OCI-M1 (cell line): Measurements from ENCODE around the gene SEC63.
A peak's percentile ranks its signal among the peaks of the same experiment; 100 is the strongest.
"Not testable (repeated sequence)": the region's sequence is repeated elsewhere in the genome, so short reads cannot be mapped to it uniquely, and the experiment has no call there.

ENCODE experiments used
- DNase-seq: peaks from one replicate; lab custom pipeline; 2025; lab: John Stamatoyannopoulos, UW

SEC63 gene

DNA sequence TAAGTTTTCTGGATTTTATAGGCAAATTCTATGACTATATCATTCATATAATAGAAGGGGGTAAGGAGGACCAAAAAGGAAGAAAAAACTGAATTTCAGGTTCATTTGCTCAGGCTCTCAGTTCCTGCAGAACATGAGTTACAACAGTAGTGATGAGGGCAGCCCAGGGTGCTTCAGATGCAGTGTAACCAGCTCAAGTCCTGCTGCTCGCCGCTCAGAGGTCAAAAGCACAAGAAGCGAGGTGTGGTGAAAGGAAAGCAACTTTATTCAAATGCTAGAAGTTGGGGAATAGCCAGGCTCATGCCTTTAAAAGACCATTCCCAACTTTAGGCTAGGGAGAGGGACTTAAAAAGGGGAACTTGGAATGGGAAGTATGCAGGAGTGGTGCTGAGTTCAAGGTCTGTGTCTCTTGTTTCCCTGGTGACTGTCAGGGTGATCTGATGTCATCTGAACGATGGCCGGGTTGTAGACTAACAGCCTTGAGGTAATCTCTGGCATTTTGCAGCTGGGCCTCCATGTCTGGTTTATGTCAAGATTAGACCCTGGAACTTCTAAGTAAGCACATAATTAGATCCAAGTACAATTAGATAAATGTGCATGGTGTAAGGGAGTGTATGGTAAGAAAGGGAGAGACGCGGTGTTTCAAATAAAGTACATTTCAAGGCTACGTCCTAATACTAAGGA lies 14.5 kb upstream of the SEC63 start:
- no peak for DNase-seq

- no peak for DNase-seq
Observed at GRCh38 chr6:107971181-107971580, 13.2 kb upstream of the SEC63 start.

- DNase-seq, result no peak
Observed at GRCh38 chr6:107970255-107970654, 12.2 kb upstream of the SEC63 start.

- no peak for DNase-seq
Observed at GRCh38 chr6:107968081-107968480, 10.1 kb upstream of the SEC63 start.

GRCh38 chr6:107965746-107966145 lies 7.7 kb upstream of the SEC63 start:
- no peak for DNase-seq

- no peak for DNase-seq
Observed at GRCh38 chr6:107962723-107963122, 4.7 kb upstream of the SEC63 start.

DNA sequence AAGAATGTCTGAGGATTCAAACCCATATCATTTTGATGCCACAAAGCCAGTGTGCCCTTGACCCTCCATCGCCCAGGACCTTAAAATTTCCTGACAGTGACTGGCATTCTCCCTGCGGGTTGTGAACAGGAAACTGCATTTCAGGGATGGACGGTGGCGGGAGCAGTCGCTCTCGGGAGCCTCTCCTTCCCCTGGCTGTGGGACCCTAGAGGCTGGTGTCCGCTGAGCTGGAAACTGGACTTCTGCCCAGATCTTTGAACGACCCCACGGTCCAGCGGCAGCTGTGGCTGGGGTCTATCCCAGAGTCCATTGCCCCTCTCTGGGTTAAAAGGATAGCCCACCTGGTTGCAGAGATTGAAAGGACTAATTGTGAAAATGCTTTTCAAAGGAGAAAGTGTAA lies 1.4 kb upstream of the SEC63 start:
- DNase-seq, result no peak

DNA sequence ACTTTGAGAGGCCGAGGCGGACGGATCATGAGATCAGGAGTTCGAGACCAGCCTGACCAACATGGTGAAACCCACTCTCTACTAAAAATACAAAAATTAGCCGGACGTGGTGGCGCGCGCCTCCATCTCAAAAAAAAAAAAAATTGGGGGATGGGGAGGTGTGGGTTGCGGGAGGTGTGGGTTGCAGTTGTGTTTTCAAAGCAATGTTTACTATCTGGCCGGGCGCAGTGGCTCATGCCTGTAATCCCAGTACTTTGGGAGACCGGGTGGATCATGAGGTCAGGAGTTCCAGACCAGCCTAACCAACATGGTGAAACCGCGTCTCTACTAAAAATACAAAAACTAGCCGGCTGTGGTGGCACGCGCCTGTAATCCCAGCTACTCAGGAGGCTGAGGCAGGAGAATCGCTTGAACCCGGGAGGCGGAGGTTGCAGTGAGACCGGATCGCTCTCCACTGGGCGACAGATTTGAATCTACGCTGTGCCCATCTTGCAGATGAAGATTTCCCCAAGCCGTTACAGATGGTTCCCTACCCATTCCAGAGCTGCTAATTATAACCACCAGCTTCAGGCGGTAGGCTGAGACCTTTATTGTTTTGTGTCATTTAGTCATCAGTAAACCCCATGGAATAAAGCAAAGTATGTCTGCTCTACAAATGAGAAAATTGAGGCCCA lies 818 bp upstream of the SEC63 start:
- not testable (repeated sequence) for DNase-seq

GRCh38 chr6:107957308-107957908 lies 600 bp downstream of the SEC63 start:
- DNase-seq, result peak; percentile 77

- peak; percentile 80 for DNase-seq
Observed at GRCh38 chr6:107956586-107957307, 1.3 kb downstream of the SEC63 start.

DNA sequence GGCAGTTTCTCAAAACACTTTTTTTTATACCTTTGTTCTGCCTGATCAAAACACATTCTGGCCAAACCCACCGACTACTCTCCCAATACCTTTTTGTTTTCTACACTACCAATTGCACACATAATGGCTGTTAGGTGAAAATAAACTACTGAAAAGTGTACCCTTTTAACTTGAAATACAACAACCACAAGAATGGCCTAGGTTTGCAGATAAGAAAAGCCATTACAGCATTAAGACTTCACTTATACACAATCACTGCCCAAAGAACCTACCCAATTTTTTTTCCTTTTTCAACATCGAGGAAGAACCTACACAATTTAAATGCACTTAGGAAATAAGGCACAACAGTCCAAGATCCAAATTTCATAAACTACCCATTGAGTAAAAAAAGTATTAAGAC lies 1.8 kb downstream of the SEC63 start:
- peak; percentile 51 for DNase-seq

- DNase-seq, result not testable (repeated sequence)
Observed at GRCh38 chr6:107953858-107954414, 4.1 kb downstream of the SEC63 start.

- DNase-seq, result no peak
Observed at GRCh38 chr6:107943626-107944439, 14.2 kb downstream of the SEC63 start.

DNA sequence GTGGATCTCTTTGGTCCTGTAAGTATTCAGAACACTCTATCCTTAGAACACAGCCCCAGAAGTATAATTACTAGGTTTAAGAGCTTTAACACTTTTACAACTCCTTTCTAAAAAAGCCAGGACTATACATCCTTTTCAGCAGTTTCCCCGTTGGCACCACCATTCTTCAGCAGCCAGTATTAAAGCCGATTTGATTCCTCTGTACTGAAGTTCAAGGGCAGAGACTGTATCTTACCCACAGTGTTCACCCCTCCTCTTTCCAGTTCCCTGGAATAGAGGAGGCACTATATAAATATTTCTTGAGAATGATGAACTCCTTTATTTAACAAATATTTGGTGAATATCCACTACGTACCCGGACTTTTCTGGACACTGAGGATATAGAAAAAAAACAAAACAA lies 15.9 kb downstream of the SEC63 start:
- DNase-seq, result no peak

DNA sequence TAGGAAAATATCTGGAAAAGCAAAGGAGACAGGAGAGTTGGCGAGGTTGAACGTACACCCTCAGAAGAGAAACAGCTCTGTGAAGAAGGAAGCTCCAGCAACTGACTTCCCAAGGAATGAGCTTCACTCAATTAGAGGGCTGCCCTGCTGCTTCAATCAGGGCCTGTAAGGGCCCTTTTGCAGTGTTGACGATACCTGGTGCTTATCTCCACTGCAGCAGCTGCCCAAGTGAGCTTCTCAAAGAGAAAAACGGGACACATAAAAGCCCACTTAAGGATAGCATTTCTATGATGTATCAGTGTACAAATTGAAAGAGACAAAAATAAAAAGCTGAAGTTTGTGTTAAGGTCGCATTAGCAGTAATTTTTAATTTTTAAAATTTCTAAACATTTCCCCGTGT lies 16.4 kb downstream of the SEC63 start:
- no peak for DNase-seq

GRCh38 chr6:107941199-107941598 lies 16.8 kb downstream of the SEC63 start:
- no peak for DNase-seq

- DNase-seq, result not testable (repeated sequence)
Observed at GRCh38 chr6:107936910-107937292, 21.1 kb downstream of the SEC63 start.

- no peak for DNase-seq
Observed at GRCh38 chr6:107936162-107936909, 21.7 kb downstream of the SEC63 start.

GRCh38 chr6:107934229-107934628 lies 23.8 kb downstream of the SEC63 start:
- DNase-seq, result not testable (repeated sequence)

DNA sequence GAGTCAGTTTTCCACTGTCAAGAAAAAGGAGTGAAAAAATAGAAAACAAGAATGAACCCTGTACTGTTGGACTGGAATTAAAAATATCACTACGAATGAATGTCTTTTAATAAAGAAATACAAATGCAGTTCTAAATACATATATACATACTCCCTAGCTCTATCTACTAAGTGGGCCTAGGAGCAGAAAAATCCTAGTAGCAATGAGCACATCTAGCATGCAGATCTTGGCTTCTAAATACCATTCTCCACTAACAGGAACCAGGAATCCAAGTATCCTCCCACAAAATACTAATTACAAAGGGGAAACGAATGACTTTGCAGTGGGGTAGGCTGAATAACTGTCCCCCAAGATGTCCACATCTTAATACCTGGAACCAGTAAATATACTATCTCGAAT lies 25.4 kb downstream of the SEC63 start:
- DNase-seq, result no peak

DNA sequence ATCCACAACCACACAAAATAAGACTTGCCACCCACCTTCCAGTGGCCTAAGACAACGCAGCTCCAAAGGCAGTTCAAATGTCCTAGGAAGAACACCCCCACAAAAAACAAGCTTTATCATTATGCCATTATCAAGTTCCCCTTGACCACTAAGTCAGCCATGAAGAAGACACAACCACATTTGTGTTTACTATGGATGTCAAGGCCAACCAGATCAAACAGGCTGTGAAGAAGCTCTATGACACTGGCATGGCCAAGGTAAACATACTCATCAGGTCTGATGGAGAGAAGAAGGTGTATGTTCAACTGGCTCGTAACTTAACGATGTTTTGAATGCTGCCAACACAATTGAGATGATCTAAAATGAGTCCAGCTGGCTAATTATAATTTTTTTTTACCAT lies 26.1 kb downstream of the SEC63 start:
- no peak for DNase-seq
